GM20000 (cell line): ENCODE results near the gene P4HA1.

Experiments used
- DNase-seq: peaks from one replicate; pipeline ENCODE4 v3.0.0; 2012; ENCODE audit warnings: low spot score
- TF ChIP-seq, protein P1 (sequence below): IDR thresholded peaks from 2 replicates; pipeline ENCODE4 v1.5.1; 2012; ENCODE audit warnings: mild to moderate bottlenecking, control low read depth; ENCODE audit errors: extremely low read depth, missing control alignments

The P4HA1 gene

DNA sequence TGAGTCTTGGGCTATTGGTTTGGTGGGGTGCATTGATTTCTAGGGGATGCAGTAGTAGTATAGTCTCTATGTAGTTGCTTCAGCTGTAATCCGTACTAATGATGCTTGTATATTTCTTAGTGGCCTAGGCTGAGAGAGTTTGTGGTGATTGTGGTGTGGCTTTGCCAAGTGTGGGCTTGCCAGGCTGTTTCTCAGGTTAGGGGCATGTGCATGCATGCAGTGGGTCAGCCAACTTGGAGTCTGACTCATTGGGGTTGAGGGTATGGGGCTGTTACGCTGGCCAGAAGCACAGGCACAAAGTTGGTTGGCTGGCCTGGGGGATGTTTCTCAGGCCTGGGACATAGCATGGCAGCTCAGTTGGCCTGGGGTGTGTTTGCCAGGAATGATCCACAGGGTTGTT is 116.3 kb downstream of the P4HA1 start:
- TF ChIP-seq, protein P1, sequence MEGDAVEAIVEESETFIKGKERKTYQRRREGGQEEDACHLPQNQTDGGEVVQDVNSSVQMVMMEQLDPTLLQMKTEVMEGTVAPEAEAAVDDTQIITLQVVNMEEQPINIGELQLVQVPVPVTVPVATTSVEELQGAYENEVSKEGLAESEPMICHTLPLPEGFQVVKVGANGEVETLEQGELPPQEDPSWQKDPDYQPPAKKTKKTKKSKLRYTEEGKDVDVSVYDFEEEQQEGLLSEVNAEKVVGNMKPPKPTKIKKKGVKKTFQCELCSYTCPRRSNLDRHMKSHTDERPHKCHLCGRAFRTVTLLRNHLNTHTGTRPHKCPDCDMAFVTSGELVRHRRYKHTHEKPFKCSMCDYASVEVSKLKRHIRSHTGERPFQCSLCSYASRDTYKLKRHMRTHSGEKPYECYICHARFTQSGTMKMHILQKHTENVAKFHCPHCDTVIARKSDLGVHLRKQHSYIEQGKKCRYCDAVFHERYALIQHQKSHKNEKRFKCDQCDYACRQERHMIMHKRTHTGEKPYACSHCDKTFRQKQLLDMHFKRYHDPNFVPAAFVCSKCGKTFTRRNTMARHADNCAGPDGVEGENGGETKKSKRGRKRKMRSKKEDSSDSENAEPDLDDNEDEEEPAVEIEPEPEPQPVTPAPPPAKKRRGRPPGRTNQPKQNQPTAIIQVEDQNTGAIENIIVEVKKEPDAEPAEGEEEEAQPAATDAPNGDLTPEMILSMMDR = no peak
- DNase-seq = no peak

DNA sequence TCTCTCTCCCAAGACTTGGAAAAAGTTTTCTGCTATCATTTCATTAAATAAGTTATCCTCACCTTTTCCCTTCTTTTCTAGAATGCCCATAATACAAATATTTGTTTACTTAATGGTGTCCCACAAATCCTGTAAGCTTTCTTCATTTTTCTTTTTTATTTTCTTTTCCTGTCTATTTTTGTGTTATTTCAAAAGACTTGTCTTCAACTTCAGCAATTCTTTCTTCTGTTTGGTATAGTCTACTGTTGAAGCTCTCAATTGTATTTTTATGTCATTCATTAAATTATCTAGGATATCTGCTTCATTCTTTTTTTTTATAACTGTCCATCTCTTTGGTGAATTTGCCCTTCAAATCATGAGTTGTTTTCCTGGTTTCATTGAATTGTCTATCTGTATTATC is 117.0 kb downstream of the P4HA1 start:
- no peak for DNase-seq
- TF ChIP-seq, protein P1 = no peak

DNA sequence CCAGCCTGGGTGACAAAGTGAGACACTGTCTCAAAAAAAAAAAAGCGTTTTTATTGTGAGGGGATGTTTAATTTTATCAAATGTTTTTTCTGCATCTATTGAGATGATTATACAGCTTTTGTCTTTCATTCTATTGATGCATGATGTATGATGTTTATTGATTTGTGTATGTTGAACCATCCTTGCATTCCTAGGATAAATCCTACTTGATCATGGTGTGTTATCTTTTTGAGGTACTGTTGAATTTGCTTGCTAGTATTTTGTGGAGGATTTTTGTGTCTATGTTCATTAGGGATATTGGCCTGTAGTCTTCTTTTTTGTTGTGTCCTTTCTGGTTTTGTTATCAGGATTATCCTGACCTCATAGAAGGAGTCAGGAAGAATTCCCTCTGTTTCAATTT is 119.8 kb downstream of the P4HA1 start:
- no peak for DNase-seq
- TF ChIP-seq, protein P1 = no peak
